Measurements from ENCODE around the gene EEFSEC. TPM values are rescaled to one million over a fixed set of nuclear protein-coding genes. Genes with fewer than 3 reads are reported as not detected.

Gene EEFSEC
- total and polyA plus RNA-seq, 8 donors = 11.5 to 23.0 (median 19.9) TPM

- ATAC-seq = no peak
- intact Hi-C loops (cut with DNase I) = no loop called here
- H3K36me3 ChIP-seq = no peaks in the 10 kb centered on the region
- no peak for TF ChIP-seq CTCF (IDR thresholded peaks at IDR 0.05)
- H3K27ac ChIP-seq = no peak overlapping the region
- DNase-seq = no peak
- H3K27me3 ChIP-seq = no peaks in the 10 kb centered on the region
- H3K4me1 ChIP-seq = no peaks in the 10 kb centered on the region
- no peaks in the 10 kb centered on the region for H3K9me3 ChIP-seq
- H3K4me3 ChIP-seq = no peak overlapping the region
Measured at GRCh38 chr3:128402319-128402718, 249.0 kb downstream of the EEFSEC start.

GRCh38 chr3:128402998-128403397 is 249.7 kb downstream of the EEFSEC start:
- Histone ChIP-seq H3K27ac (no peak overlapping the region), H3K4me3 (no peak overlapping the region), H3K36me3 (no peaks in the 10 kb centered on the region), H3K27me3 (no peaks in the 10 kb centered on the region), H3K9me3 (no peaks in the 10 kb centered on the region), H3K4me1 (no peaks in the 10 kb centered on the region)
- no peak for DNase-seq
- intact Hi-C loops (cut with DNase I) = no loop called here
- no peak for TF ChIP-seq CTCF (IDR thresholded peaks at IDR 0.05)
- no peak for ATAC-seq

- intact Hi-C loops (cut with DNase I) = no loop called here
Measured at GRCh38 chr3:128404276-128405068, 251.2 kb downstream of the EEFSEC start.

GRCh38 chr3:128405554-128406277 is 252.4 kb downstream of the EEFSEC start:
- Histone ChIP-seq H3K27ac (no peak overlapping the region), H3K27me3 (no peaks in the 10 kb centered on the region), H3K36me3 (no peaks in the 10 kb centered on the region), H3K4me1 (no peaks in the 10 kb centered on the region), H3K9me3 (no peaks in the 10 kb centered on the region), H3K4me3 (no peak overlapping the region)
- DNase-seq (no peak), ATAC-seq (no peak)
- intact Hi-C loops (cut with DNase I) = no loop called here
- no peak for TF ChIP-seq CTCF (IDR thresholded peaks at IDR 0.05)

More at GRCh38 chr3:128404276-128405068, 251.2 kb downstream of the EEFSEC start:
- TF ChIP-seq CTCF (IDR thresholded peaks at IDR 0.05) = no peak
- H3K4me3 ChIP-seq = no peak overlapping the region
- DNase-seq (no peak), ATAC-seq (no peak)
- H3K27me3 ChIP-seq = no peaks in the 10 kb centered on the region
- no peaks in the 10 kb centered on the region for H3K36me3 ChIP-seq
- no peaks in the 10 kb centered on the region for H3K4me1 ChIP-seq
- no peak overlapping the region for H3K27ac ChIP-seq
- H3K9me3 ChIP-seq = no peaks in the 10 kb centered on the region

- no peak overlapping the region for H3K27ac ChIP-seq
- no peak overlapping the region for H3K4me3 ChIP-seq
- ATAC-seq (no peak), DNase-seq (no peak)
- H3K36me3 ChIP-seq = no peaks in the 10 kb centered on the region
- H3K27me3 ChIP-seq = no peaks in the 10 kb centered on the region
- no peaks in the 10 kb centered on the region for H3K9me3 ChIP-seq
- intact Hi-C loops (cut with DNase I) = no loop called here
- no peak for TF ChIP-seq CTCF (IDR thresholded peaks at IDR 0.05)
- H3K4me1 ChIP-seq = no peaks in the 10 kb centered on the region
Measured at GRCh38 chr3:128407247-128407646, 254.0 kb downstream of the EEFSEC start.
